SK-N-SH (cell line): ENCODE measurements around the gene CPNE1. TPM values are rescaled to one million over a fixed set of nuclear protein-coding genes. Genes with fewer than 3 reads are reported as not detected.

Source experiments
- CTCF ChIA-PET: fragments of 300-600, 350-600 bp; formaldehyde crosslinking; extraction: SDS; loops from one replicate; lab custom pipeline; 2021; lab: Yijun Ruan, JAX
- POLR2A ChIA-PET: fragments of 350-600 bp; sonication (Branson Sonifier 250); formaldehyde crosslinking; extraction: SDS; loops from one replicate; lab custom pipeline; 2020; ENCODE audit warnings: antibody characterized with exemption, inconsistent platforms; lab: Yijun Ruan, JAX
- DNase-seq: peaks from one replicate; pipeline ENCODE4 v3.0.0; 2012
- H2AFZ ChIP-seq: fragments of 200-600 bp; sonication (generic); 2 replicates; pipeline ENCODE4 v1.8.1; 2016; ENCODE audit warnings: antibody characterized with exemption, mild to moderate bottlenecking, low read depth
- H3F3A ChIP-seq: fragments of 200-600 bp; sonication (generic); replicated peaks from 2 replicates; pipeline ENCODE3; 2016; ENCODE audit warnings: antibody characterized with exemption, mild to moderate bottlenecking; ENCODE audit not compliant: insufficient read depth
- H3K27ac ChIP-seq, 2 experiments: fragments of 200-500 bp in 1 of 2; fragments of 200-600 bp in 1 of 2; sonication (Bioruptor generic) in 1 of 2; sonication (generic), shearing (Covaris generic) in 1 of 2; 2 replicates each; pipeline versions ENCODE4 v1.5.1 to v1.6.1; 2014 to 2016; ENCODE audit warnings: low read depth in 2 of 2, inconsistent platforms in 1 of 2, low read length in 1 of 2, mild to moderate bottlenecking in 1 of 2, mixed read lengths in 1 of 2
- H3K27me3 ChIP-seq: fragments of 200-600 bp; sonication (generic), shearing (Covaris generic); 2 replicates; pipeline ENCODE4 v1.6.1; 2016; ENCODE audit warnings: mixed run types; ENCODE audit not compliant: insufficient read depth
- H3K36me3 ChIP-seq, 2 experiments: fragments of 200-500 bp in 1 of 2; fragments of 200-600 bp in 1 of 2; sonication (Bioruptor generic) in 1 of 2; sonication (generic) in 1 of 2; replicated peaks in 1 of 2; 2 replicates each; pipeline versions ENCODE3 to v1.5.1; 2014 to 2016; ENCODE audit warnings: low read length in 1 of 2, mild to moderate bottlenecking in 1 of 2; ENCODE audit not compliant: insufficient read depth in 2 of 2, control insufficient read depth in 1 of 2
- H3K4me1 ChIP-seq, 2 experiments: fragments of 200-500 bp in 1 of 2; fragments of 200-600 bp in 1 of 2; sonication (Bioruptor generic) in 1 of 2; sonication (generic), shearing (Covaris generic) in 1 of 2; 2 replicates each; pipeline versions ENCODE4 v1.5.1 to v1.6.1; 2014 to 2016; ENCODE audit warnings: low read depth in 1 of 2, low read length in 1 of 2, mixed run types in 1 of 2; ENCODE audit not compliant: insufficient read depth in 2 of 2, control insufficient read depth in 1 of 2
- H3K4me2 ChIP-seq: fragments of 200-600 bp; sonication (generic), shearing (Covaris generic); 2 replicates; pipeline ENCODE4 v1.6.1; 2017; ENCODE audit warnings: mixed run types
- H3K4me3 ChIP-seq, 2 experiments: fragments of 200-500 bp in 1 of 2; fragments of 200-600 bp in 1 of 2; sonication (Bioruptor generic) in 1 of 2; sonication (generic), shearing (Covaris generic) in 1 of 2; 2 replicates each; pipeline versions ENCODE4 v1.5.1 to v1.8.1; 2014 to 2016; ENCODE audit warnings: low read depth in 2 of 2, inconsistent platforms in 1 of 2, low read length in 1 of 2, mild to moderate bottlenecking in 1 of 2, mixed read lengths in 1 of 2, moderate library complexity in 1 of 2
- H3K79me2 ChIP-seq: fragments of 200-600 bp; sonication (generic); 2 replicates; pipeline ENCODE4 v1.8.1; 2017; ENCODE audit warnings: mild to moderate bottlenecking; ENCODE audit not compliant: insufficient read depth
- H3K9ac ChIP-seq: fragments of 200-600 bp; sonication (generic); 2 replicates; pipeline ENCODE4 v1.6.1; 2017; ENCODE audit warnings: mixed run types
- H3K9me2 ChIP-seq: fragments of 200-600 bp; sonication (generic); 2 replicates; pipeline ENCODE4 v1.6.1; 2017; ENCODE audit warnings: mixed run types
- H3K9me3 ChIP-seq: fragments of 200-600 bp; sonication (generic); 2 replicates; pipeline ENCODE4 v1.6.1; 2017; ENCODE audit warnings: mixed run types, mild to moderate bottlenecking, moderate library complexity
- H4K20me1 ChIP-seq: fragments of 200-600 bp; sonication (generic); 2 replicates; pipeline ENCODE4 v1.6.1; 2017; ENCODE audit warnings: mild to moderate bottlenecking, mixed run types; ENCODE audit not compliant: insufficient read depth
- CHD2 ChIP-seq: fragments of 150-350 bp; IDR thresholded peaks from 2 replicates; pipeline ENCODE4 v1.6.1; 2018; ENCODE audit warnings: low read length; ENCODE audit not compliant: partially characterized antibody
- FOXM1 ChIP-seq: IDR thresholded peaks from 2 replicates; pipeline ENCODE4 v1.4.0; 2012; ENCODE audit warnings: low read depth, mild to moderate bottlenecking
- GABPA ChIP-seq: IDR thresholded peaks from 2 replicates; pipeline ENCODE4 v1.4.0; 2012; ENCODE audit warnings: low read depth, mild to moderate bottlenecking
- GATA2 ChIP-seq: sonication (generic); formaldehyde crosslinking; IDR thresholded peaks from 2 replicates; pipeline ENCODE4 v1.5.0; 2020; ENCODE audit warnings: mild to moderate bottlenecking, missing genetic modification reagents
- JUND ChIP-seq: IDR thresholded peaks from 2 replicates; pipeline ENCODE4 v1.4.0; 2012
- MEF2A ChIP-seq: IDR thresholded peaks from 2 replicates; pipeline ENCODE4 v1.4.0; 2012; ENCODE audit warnings: low read depth, borderline replicate concordance
- MXI1 ChIP-seq: IDR thresholded peaks from 2 replicates; pipeline ENCODE4 v1.6.1; 2012; ENCODE audit warnings: mild to moderate bottlenecking, low read depth, low read length, improper control_type of control experiment
- RCOR1 ChIP-seq: fragments of 150-350 bp; IDR thresholded peaks from 2 replicates; pipeline ENCODE4 v1.6.1; 2017; ENCODE audit warnings: antibody characterized with exemption, low read length
- RFX5 ChIP-seq: IDR thresholded peaks from 2 replicates; pipeline ENCODE4 v1.6.1; 2012; ENCODE audit warnings: mild to moderate bottlenecking, improper control_type of control experiment, low read length
- TAF1 ChIP-seq: IDR thresholded peaks from 2 replicates; pipeline ENCODE4 v1.6.1; 2012; ENCODE audit warnings: low read depth, mild to moderate bottlenecking, low read length, moderate library complexity, borderline replicate concordance
- TCF12 ChIP-seq: IDR thresholded peaks from 2 replicates; pipeline ENCODE4 v1.4.0; 2012
- YY1 ChIP-seq: IDR thresholded peaks from 2 replicates; pipeline ENCODE4 v1.4.0; 2012; ENCODE audit warnings: low read depth, mild to moderate bottlenecking
- WGBS: methylation state at CpG from one replicate; pipeline ENCODE4 v1.1.6; 2017; ENCODE audit warnings: low lambda C conversion rate; 5-methylcytosine and 5-hydroxymethylcytosine counted together
- polyA plus RNA-seq, 3 experiments: library from polyadenylated mRNA; depleted of rRNA; stranded (reverse); fragments of >200 nt; gene quantifications; 2 replicates each; pipeline ENCODE4 v1.2.3, GENCODE V29; 2012
- TF ChIP-seq, protein P1 (sequence below): fragments of 150-350 bp; IDR thresholded peaks from 2 replicates; pipeline ENCODE4 v1.6.1; 2016; ENCODE audit warnings: mild to moderate bottlenecking, low read depth, low read length
- TF ChIP-seq, protein P2 (sequence below): IDR thresholded peaks from 2 replicates; pipeline ENCODE4 v1.4.0; 2012; ENCODE audit warnings: low read depth, borderline replicate concordance
- TF ChIP-seq, protein P3 (sequence below): IDR thresholded peaks from 2 replicates; pipeline ENCODE4; 2012
- TF ChIP-seq, protein P4 (sequence below): fragments of 150-350 bp; IDR thresholded peaks from 2 replicates; pipeline ENCODE4 v1.6.1; 2017; ENCODE audit warnings: antibody characterized with exemption, low read length, low read depth, borderline replicate concordance

The CPNE1 gene
- polyA plus RNA-seq, 1 of the 3 experiments (the other 2 are of a cell fraction) = 279 TPM

- Histone ChIP-seq H3K9ac (no peak overlapping the region), H3K27me3 (no peaks in the 10 kb centered on the region), H3K36me3 (no peaks in the 10 kb centered on the region), H3K9me3 (no peaks in the 10 kb centered on the region), H3K79me2 (no peaks in the 10 kb centered on the region), H2AFZ (no peak overlapping the region), H3K4me2 (no peak overlapping the region), H3F3A (no peaks in the 10 kb centered on the region), H3K4me1 (peaks cover 0 to 10% of the 10 kb centered on the region in 2 experiments; a peak in 1 of 4 replicates), H3K9me2 (no peaks in the 10 kb centered on the region), H4K20me1 (no peaks in the 10 kb centered on the region), H3K27ac (no peak overlapping the region), H3K4me3 (no peak overlapping the region)
- CTCF ChIA-PET = interaction anchor here (0.7 to 1.9 kb wide), 4 partner anchors 10 to 92 kb away, joined by 3 to 5 read pairs (median 4); no protein-coding TSS in a partner anchor
- POLR2A ChIA-PET = interaction anchor here (1.2 kb wide), 1 partner anchor 12 kb away, joined by 4 read pairs; no protein-coding TSS in a partner anchor
- WGBS = 92% methylated on average over 11 of the region's 11 CpGs
- TF ChIP-seq, protein P1, sequence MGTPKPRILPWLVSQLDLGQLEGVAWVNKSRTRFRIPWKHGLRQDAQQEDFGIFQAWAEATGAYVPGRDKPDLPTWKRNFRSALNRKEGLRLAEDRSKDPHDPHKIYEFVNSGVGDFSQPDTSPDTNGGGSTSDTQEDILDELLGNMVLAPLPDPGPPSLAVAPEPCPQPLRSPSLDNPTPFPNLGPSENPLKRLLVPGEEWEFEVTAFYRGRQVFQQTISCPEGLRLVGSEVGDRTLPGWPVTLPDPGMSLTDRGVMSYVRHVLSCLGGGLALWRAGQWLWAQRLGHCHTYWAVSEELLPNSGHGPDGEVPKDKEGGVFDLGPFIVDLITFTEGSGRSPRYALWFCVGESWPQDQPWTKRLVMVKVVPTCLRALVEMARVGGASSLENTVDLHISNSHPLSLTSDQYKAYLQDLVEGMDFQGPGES = no peak
- TF ChIP-seq FOXM1 = no peak
- no peak for TF ChIP-seq TCF12
- TF ChIP-seq MEF2A = no peak
- no peak for TF ChIP-seq GABPA
- TF ChIP-seq, protein P2, sequence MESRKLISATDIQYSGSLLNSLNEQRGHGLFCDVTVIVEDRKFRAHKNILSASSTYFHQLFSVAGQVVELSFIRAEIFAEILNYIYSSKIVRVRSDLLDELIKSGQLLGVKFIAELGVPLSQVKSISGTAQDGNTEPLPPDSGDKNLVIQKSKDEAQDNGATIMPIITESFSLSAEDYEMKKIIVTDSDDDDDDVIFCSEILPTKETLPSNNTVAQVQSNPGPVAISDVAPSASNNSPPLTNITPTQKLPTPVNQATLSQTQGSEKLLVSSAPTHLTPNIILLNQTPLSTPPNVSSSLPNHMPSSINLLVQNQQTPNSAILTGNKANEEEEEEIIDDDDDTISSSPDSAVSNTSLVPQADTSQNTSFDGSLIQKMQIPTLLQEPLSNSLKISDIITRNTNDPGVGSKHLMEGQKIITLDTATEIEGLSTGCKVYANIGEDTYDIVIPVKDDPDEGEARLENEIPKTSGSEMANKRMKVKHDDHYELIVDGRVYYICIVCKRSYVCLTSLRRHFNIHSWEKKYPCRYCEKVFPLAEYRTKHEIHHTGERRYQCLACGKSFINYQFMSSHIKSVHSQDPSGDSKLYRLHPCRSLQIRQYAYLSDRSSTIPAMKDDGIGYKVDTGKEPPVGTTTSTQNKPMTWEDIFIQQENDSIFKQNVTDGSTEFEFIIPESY = no peak
- no peak for TF ChIP-seq RCOR1
- TF ChIP-seq GATA2 (CRISPR knock-in tag) = no peak
- no peak for TF ChIP-seq RFX5
- DNase-seq = no peak
Observed at GRCh38 chr20:35603695-35604448, 60.8 kb downstream of the CPNE1 start.

GRCh38 chr20:35602851-35603495 lies 61.7 kb downstream of the CPNE1 start:
- Histone ChIP-seq H3K36me3 (no peaks in the 10 kb centered on the region), H2AFZ (no peak overlapping the region), H3K4me2 (no peak overlapping the region), H3K9me2 (no peaks in the 10 kb centered on the region), H3K4me3 (no peak overlapping the region), H3K9me3 (no peaks in the 10 kb centered on the region), H4K20me1 (no peaks in the 10 kb centered on the region), H3K4me1 (peaks cover 0 to 10% of the 10 kb centered on the region in 2 experiments; a peak in 1 of 4 replicates), H3K79me2 (no peaks in the 10 kb centered on the region), H3K9ac (no peak overlapping the region), H3K27me3 (no peaks in the 10 kb centered on the region), H3F3A (no peaks in the 10 kb centered on the region), H3K27ac (no peak overlapping the region)
- TF ChIP-seq, protein P3, sequence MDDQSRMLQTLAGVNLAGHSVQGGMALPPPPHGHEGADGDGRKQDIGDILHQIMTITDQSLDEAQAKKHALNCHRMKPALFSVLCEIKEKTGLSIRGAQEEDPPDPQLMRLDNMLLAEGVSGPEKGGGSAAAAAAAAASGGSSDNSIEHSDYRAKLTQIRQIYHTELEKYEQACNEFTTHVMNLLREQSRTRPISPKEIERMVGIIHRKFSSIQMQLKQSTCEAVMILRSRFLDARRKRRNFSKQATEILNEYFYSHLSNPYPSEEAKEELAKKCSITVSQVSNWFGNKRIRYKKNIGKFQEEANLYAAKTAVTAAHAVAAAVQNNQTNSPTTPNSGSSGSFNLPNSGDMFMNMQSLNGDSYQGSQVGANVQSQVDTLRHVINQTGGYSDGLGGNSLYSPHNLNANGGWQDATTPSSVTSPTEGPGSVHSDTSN = no peak
- no peak for TF ChIP-seq MXI1
- no peak for TF ChIP-seq CHD2
- TF ChIP-seq GABPA = no peak
- no peak for TF ChIP-seq FOXM1
- no peak for TF ChIP-seq YY1
- TF ChIP-seq RFX5 = no peak
- TF ChIP-seq GATA2 (CRISPR knock-in tag) = no peak
- TF ChIP-seq, protein P4, sequence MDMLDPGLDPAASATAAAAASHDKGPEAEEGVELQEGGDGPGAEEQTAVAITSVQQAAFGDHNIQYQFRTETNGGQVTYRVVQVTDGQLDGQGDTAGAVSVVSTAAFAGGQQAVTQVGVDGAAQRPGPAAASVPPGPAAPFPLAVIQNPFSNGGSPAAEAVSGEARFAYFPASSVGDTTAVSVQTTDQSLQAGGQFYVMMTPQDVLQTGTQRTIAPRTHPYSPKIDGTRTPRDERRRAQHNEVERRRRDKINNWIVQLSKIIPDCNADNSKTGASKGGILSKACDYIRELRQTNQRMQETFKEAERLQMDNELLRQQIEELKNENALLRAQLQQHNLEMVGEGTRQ = no peak
- TF ChIP-seq TAF1 = no peak
- TF ChIP-seq, protein P2 = no peak
- no peak for TF ChIP-seq JUND
- no peak for TF ChIP-seq TCF12
- no peak for DNase-seq
- WGBS = 95% methylated on average over 12 of the region's 15 CpGs
- ChIA-PET CTCF (interaction anchor here (1.3 to 1.9 kb wide), 2 partner anchors 17 to 42 kb away, joined by 4 to 5 read pairs; no protein-coding TSS in a partner anchor), POLR2A (interaction anchor here (1.2 kb wide), 1 partner anchor 13 kb away, joined by 4 read pairs; no protein-coding TSS in a partner anchor)
